ENCODE measurements around the gene SCYGR2.

The SCYGR2 gene

GRCh38 chr2:227630322-227630721, 31.6 kb downstream of the SCYGR2 start:
- no peak for TF ChIP-seq CTCF (IDR thresholded peaks at IDR 0.05; ENCODE audit: poor library complexity, severe bottlenecking)
- ATAC-seq (ENCODE audit: low read depth) = no peak
- H3K27ac ChIP-seq (ENCODE audit: poor library complexity, severe bottlenecking) = no peak overlapping the region
- no peaks in the 10 kb centered on the region for H3K27me3 ChIP-seq (ENCODE audit: insufficient read depth, poor library complexity, severe bottlenecking)
- no peaks in the 10 kb centered on the region for H3K9me3 ChIP-seq (ENCODE audit: severe bottlenecking)
- DNase-seq (ENCODE audit: low spot score) = no peak
- no peak overlapping the region for H3K4me3 ChIP-seq (ENCODE audit: severe bottlenecking)
- no peaks in the 10 kb centered on the region for H3K36me3 ChIP-seq (ENCODE audit: low read depth)
- H3K4me1 ChIP-seq (ENCODE audit: insufficient read depth, poor library complexity, severe bottlenecking) = no peaks in the 10 kb centered on the region

DNA sequence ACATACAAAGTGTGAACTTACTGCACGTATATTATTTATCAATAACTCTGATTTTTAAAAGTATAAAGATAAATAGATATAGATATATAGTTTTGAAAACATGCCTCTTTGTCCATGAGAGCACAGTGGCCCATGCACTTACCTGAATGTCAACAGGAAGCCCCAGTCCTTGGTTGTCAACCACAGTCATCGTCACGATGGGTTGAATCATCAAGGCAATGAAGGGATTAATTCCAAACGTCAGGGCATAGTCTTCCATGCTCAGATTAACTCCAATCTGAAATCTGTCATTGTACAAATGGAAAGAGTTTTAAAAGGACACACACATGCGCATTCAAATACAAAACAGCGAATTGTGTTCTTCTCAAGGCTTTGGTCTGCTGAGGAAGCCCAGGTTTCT, 34.1 kb downstream of the SCYGR2 start:
- H3K9me3 ChIP-seq (ENCODE audit: severe bottlenecking) = no peaks in the 10 kb centered on the region
- no peak overlapping the region for H3K4me3 ChIP-seq (ENCODE audit: severe bottlenecking)
- no peak for TF ChIP-seq CTCF (IDR thresholded peaks at IDR 0.05; ENCODE audit: poor library complexity, severe bottlenecking)
- no peak overlapping the region for H3K27ac ChIP-seq (ENCODE audit: poor library complexity, severe bottlenecking)
- ATAC-seq (ENCODE audit: low read depth) = no peak
- no peaks in the 10 kb centered on the region for H3K27me3 ChIP-seq (ENCODE audit: insufficient read depth, poor library complexity, severe bottlenecking)
- H3K4me1 ChIP-seq (ENCODE audit: insufficient read depth, poor library complexity, severe bottlenecking) = no peaks in the 10 kb centered on the region
- no peaks in the 10 kb centered on the region for H3K36me3 ChIP-seq (ENCODE audit: low read depth)
- no peak for DNase-seq (ENCODE audit: low spot score)

- Histone ChIP-seq H3K36me3 (ENCODE audit: low read depth) (no peaks in the 10 kb centered on the region), H3K27ac (ENCODE audit: poor library complexity, severe bottlenecking) (no peak overlapping the region), H3K4me1 (ENCODE audit: insufficient read depth, poor library complexity, severe bottlenecking) (no peaks in the 10 kb centered on the region), H3K4me3 (ENCODE audit: severe bottlenecking) (no peak overlapping the region), H3K9me3 (ENCODE audit: severe bottlenecking) (no peaks in the 10 kb centered on the region), H3K27me3 (ENCODE audit: insufficient read depth, poor library complexity, severe bottlenecking) (no peaks in the 10 kb centered on the region)
- no peak for DNase-seq (ENCODE audit: low spot score)
- ATAC-seq (ENCODE audit: low read depth) = no peak
- no peak for TF ChIP-seq CTCF (IDR thresholded peaks at IDR 0.05; ENCODE audit: poor library complexity, severe bottlenecking)
These were observed 35.5 kb downstream of the SCYGR2 start for GRCh38 chr2:227634201-227634600.

GRCh38 chr2:227642656-227643055, 44.0 kb downstream of the SCYGR2 start:
- no peak for DNase-seq (ENCODE audit: low spot score)
- Histone ChIP-seq H3K36me3 (ENCODE audit: low read depth) (no peaks in the 10 kb centered on the region), H3K27me3 (ENCODE audit: insufficient read depth, poor library complexity, severe bottlenecking) (no peaks in the 10 kb centered on the region), H3K9me3 (ENCODE audit: severe bottlenecking) (no peaks in the 10 kb centered on the region), H3K4me3 (ENCODE audit: severe bottlenecking) (no peak overlapping the region), H3K4me1 (ENCODE audit: insufficient read depth, poor library complexity, severe bottlenecking) (no peaks in the 10 kb centered on the region), H3K27ac (ENCODE audit: poor library complexity, severe bottlenecking) (no peak overlapping the region)
- no peak for TF ChIP-seq CTCF (IDR thresholded peaks at IDR 0.05; ENCODE audit: poor library complexity, severe bottlenecking)
- ATAC-seq (ENCODE audit: low read depth) = no peak

- H3K4me1 ChIP-seq (ENCODE audit: insufficient read depth, poor library complexity, severe bottlenecking) = no peaks in the 10 kb centered on the region
- no peak for ATAC-seq (ENCODE audit: low read depth)
- no peak overlapping the region for H3K27ac ChIP-seq (ENCODE audit: poor library complexity, severe bottlenecking)
- H3K27me3 ChIP-seq (ENCODE audit: insufficient read depth, poor library complexity, severe bottlenecking) = no peaks in the 10 kb centered on the region
- no peaks in the 10 kb centered on the region for H3K9me3 ChIP-seq (ENCODE audit: severe bottlenecking)
- TF ChIP-seq CTCF (IDR thresholded peaks at IDR 0.05; ENCODE audit: poor library complexity, severe bottlenecking) = no peak
- no peaks in the 10 kb centered on the region for H3K36me3 ChIP-seq (ENCODE audit: low read depth)
- H3K4me3 ChIP-seq (ENCODE audit: severe bottlenecking) = no peak overlapping the region
- DNase-seq (ENCODE audit: low spot score) = no peak
These were observed 45.4 kb downstream of the SCYGR2 start for GRCh38 chr2:227643990-227644551.
